Fibroblast of skin of left quadriceps (primary cell): Measurements from ENCODE around the gene ELMO3.

Source experiments
- DNase-seq, 2 experiments: peaks; one replicate each; pipeline ENCODE4 v3.0.0-alpha.2; 2013; ENCODE audit warnings: low read depth in 2 of 2

Gene ELMO3

DNA sequence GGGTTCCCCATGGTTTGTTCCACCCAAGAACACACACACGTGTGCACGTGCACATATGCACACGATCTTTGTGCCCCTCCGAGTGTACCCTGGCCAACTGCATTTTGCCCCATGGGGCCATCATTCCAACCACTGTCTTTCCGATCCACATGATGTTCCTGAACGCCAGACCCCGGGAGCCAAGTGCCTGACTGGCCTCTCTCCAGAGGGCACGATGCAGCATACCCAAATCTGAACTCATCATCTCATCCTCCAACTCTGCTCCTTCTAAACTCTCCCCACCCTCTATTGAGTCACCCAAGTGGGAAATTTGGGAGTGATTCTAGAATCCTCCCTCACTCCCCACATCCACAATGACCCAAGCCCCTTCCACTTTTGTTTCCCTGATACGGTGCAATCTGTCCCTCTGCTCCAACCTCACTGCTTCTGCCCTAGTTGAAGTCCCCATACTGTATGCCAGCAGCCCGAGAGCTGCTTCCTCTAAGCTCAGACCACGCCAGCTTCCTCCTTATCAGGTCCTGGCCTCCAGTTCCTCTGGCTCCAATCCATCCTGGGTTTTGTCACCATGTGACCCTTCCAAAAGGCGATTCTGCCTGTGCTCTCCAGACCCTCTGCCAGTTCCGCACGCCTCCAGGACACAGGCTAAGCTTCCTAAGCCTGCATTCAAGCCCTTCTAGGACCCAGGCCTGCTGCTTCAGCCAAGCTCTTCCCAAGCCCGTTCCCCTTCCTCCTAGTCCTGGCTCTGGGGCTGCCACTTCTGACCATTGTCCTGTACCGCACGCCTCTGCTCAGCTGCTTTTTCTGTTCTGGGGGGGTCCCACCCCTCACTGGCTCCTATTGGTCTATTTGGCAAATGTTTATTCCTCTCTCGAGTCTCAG, 17.9 kb downstream of the ELMO3 start:
- DNase-seq, result no peak

DNA sequence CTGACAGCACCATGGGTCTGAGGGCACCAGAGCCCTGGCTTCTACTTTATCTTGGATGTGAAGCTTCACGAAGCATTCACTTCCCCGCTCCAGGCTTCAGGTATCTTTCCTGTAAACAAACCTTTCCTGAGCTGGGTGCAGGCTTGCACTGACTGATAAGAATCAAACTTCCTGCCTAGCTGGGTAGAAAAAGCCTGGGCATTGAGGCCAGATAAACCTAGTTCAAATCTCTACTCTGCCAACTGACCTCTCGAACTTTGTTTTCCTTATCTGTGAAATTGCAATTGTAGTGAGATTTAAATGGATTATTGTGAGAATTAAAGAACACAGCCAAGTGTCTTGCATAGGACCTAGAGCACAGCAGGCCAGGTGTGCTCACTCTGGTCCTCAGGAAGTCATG, 25.1 kb downstream of the ELMO3 start:
- no peak for DNase-seq

DNA sequence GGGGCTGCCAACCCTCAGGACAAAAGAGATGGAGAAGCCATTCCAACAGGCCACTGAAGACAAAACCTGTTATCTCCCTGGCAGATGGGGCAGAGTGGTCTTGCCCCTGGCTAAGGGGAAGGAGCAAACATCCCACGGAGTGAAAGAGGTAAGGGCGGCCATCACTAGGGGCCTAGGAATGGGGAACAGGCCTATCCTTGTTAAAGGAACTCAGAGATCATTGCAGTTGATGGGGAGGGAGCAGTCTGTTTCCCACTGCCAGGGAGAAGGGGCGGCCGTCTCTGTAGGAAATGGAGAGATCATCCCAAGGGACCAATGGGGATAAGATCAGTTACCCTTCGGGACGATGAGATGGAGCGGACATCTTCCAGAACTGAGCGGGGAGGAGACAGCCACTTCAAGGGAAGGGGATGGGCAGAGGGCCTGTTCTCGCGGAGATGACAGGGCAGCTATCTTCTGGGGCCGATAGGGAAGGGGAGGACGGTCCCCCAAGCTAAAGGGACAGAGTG, 27.4 kb downstream of the ELMO3 start:
- no peak for DNase-seq

DNA sequence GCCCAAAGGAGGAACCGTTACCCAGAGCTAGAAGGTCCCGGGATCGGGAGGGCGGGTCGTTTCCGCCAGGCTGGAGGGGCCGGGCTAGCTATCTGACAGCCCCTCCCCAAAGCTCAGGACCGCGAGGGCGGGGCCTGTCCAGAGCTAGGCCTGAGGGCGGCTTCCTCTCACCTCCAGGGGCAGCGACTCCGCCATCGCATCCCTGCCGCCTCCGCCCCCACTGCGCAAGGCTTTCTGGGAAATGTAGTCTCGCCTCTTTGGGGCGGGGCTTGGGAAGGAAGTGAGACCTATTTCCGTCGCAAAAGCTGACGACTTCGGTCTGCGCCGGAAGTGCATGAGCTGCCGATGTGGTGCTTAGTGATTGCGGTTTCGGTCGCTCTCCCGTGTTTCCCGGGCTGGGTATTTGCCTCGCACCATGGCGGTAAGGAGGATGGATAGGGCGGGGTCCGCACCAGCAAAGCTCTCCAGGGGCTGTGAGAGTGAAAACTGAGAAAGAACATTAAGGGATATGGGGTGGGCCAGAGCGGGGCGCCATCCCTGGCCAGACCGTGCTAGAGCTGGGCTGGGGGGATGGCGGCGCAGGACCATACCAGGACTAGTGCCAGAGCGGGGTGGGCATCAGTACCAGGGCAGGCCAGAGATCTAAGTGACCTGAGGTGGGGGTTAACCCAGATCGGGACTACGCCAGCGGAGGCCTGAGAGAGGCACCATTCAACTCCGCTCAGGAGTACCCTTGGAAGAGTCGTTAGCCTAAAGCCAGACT, 28.1 kb downstream of the ELMO3 start, which contains the start of gene TMEM208:
TSS of gene TMEM208 (plus strand) at position 327 of the 763 bp plus-strand sequence. CDS start at position 416, 89 bp downstream.
- DNase-seq, result peak; percentile 97 to 98

DNA sequence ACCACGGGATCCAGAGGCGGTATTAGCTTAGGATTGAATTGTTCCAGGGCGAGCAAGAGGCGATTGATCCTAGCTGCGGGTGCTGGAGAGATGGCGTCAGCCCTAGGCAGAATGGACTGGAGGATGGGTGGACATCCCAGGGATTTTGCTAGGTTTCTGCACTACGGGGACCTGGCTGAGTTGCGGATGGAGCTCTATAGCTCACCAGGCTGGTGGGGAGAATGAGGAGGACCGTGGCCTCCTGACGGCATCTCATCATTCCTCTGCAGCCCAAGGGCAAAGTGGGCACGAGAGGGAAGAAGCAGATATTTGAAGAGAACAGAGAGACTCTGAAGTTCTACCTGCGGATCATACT, 28.6 kb downstream of the ELMO3 start:
- no peak for DNase-seq

DNA sequence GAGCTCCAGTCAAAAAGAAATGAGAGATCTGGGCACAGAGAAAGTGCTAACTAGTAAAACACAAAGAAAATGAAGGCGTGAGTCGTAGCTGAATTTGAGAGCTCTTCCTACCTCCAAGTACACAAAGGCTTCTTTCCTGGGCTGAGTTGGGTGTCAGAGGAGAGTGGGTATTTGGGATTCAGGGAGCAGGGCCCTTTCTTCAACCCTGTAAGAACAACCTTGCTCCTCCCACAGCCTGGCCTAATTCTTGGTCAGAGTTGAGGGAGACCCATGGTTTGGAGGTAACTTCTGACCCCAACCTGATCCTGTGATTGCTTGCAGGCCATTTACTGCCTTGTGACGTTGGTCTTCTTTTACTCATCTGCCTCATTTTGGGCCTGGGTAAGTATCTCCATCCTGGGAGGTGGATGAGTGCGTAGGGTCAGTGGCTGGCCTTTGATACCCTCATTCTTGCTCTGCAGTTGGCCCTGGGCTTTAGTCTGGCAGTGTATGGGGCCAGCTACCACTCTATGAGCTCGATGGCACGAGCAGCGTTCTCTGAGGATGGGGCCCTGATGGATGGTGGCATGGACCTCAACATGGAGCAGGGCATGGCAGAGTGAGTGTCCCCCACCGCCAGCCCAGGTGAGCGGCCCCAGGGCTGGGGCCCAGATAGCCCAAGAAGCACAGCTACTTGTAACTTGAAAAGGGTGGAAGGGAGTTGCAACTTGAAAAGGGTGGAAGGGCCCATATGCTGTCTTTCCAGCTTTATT, 29.3 kb downstream of the ELMO3 start:
- no peak for DNase-seq

DNA sequence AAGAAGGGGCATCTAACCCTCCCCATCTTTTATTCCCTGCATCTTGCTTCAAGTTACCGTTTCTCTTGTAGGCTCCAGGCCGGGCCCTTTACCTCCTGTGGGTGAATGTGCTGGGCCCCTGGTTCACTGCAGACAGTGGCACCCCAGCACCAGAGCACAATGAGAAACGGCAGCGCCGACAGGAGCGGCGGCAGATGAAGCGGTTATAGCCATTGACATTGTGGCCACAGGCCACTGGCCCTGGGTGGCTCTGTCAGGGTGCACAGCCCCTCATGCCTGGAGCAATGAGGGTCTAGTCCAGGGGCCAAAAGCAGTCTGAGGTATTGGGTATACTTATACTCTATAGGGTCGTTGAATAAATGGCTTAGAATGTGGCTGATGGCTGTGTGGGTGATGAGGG, 30.0 kb downstream of the ELMO3 start:
- no peak for DNase-seq

DNA sequence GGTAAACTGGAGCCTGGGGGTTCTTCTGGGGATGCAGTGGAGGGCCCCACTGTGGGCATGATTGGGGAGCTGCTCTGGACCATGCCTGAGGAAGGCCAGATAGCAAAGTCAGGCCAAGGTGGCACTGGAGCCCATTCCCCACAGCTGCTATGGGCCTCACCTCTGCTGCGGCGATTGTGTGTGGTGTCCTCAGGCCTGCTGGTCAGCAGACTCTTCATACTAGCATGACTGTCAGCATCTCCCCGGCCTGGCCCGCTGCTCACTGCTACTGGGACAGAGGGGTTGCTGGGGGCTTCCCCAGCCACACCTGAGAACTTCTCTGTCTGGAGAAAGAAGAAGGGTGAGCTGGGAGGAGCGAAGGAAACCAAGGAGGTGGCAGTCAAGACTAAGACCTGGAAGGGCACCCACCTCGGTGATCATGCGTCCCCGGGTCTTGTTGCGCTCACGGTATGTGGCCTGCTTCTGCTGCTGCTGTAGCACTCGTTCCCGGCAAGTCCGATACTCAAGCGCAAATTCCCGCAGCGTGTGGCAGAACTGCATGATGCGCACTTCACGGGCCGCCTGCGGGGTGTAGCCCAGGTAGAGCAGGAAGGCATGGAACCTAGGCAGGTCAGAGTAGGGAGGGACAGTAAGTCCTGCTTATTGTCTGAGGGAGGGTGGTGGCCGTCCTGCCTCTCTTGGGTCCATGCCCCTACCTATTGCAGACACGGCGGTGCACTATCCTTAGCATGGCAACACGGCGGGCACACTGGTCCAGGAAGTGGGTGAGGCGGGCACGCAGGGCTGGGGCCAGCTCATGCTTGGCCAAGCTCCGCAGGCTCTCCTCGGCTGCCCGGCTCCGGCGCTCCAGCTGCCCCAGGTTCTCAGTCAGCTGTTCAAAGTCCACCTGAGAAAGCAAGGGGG, 31.2 kb downstream of the ELMO3 start:
- DNase-seq, result no peak

DNA sequence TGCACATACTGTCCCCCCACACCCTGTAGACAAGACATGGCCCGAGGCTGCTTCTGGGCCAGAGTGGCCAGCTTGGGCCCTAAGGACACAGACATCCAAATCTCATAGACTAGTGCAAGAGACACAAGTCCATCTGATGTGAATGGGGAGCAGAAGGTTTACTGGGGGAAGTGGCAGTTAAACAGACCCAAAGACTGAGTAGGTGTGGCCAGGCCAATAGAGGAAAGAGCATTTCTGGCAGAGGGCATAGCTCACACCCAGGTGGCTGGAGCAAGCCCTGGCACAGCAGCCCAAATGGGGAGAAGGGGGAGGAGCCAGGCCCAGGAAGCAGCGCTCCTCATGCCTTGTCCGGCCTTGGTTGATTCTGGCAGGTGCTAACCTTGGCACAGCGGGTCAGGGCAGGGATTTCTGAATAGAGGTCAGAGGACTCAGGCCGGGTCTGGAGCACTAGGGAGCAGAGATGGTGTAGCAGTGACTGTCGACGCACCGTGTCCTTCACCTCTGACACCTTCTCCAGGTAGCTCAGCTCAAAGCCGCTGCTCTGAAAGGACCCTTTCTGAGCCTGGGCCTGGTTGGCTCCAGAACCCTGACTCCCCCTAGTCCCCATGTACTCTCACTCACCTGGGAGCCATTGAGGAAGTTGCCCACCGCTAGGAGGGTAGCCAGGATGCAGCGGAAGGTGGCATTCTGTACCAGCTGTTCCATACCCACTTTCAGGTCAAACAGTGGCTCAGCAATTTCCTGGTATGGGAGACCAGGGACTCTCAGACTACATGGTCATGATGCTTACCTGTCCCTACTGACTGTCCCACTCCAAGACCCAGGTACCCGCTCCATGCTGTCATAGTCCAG, 32.1 kb downstream of the ELMO3 start:
- no peak for DNase-seq

DNA sequence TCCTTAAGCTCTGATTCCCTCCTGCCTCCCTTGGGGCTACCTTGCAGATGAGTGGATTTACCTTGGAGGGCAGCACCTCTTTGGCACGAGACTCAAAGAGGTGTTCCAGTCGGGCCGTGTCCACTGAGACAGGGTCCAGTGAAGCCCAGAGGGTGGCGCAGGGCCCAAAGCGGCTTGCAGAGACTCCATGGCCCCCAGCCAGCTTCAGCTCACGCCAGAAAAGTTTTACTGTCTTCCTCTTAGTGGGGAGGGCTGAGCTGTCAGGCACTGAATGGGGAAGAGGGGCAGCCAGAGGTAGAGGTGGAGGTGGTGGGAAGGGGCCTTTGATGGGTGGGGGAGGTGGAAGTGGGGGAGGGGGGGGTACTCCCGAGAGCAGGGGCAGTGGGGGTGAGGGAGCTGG, 34.7 kb downstream of the ELMO3 start:
- DNase-seq, result no peak

DNA sequence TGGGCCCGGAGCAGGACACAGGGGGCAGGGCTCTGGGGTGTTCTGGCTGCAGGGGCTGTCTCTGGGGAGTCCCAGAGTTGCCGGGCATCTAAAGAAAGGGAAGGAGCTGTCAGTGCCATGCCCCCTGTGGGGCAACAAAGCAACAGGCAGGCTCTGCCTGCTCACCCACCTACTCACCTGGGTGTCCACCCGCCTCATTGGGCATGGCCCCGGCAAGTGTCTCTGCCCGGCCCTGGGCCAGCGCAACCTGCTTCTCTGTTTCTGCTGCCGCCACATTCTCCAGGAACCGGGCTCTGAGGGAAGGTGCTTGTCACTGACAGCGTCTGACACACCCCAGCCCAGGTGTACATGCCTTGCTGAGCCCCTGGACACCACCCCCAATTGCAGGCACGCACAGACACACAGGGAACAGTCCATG, 35.3 kb downstream of the ELMO3 start:
- no peak for DNase-seq

DNA sequence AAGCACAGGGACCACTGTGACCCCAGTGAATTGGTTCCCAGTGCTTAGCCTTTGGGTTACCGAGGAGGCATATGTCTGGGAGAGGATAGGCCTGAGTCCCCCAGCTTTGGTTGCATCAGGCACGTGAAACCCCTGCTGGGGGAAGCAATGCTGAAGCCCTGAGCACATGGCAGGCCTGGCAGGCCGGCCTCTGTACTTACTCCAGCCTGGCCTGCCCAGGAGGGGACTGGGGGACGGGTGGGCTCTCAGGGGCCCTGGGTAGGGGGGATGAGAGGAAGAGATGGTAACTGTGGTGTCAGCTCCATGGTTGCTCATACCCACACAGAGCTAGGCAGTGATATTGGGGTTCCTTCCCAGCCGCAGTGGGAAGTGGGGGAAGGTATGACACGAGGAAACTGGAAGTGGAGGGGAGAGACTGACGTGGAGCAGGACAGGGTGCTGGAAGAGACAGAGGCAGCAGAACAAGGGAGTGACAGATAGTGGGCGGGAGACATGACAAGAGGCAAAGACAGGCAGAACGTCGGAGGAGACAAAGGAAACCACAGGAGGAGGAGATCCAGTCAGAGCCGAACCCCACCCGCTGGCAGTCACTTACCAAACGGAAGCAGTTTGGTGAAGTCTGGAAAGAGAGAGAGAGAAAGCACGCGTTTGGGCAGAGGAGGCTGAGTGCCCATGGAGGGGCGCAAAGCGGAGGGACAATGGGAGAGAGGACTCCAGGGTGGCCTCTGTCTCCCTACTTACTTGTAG, 37.1 kb downstream of the ELMO3 start:
- DNase-seq, result no peak

DNA sequence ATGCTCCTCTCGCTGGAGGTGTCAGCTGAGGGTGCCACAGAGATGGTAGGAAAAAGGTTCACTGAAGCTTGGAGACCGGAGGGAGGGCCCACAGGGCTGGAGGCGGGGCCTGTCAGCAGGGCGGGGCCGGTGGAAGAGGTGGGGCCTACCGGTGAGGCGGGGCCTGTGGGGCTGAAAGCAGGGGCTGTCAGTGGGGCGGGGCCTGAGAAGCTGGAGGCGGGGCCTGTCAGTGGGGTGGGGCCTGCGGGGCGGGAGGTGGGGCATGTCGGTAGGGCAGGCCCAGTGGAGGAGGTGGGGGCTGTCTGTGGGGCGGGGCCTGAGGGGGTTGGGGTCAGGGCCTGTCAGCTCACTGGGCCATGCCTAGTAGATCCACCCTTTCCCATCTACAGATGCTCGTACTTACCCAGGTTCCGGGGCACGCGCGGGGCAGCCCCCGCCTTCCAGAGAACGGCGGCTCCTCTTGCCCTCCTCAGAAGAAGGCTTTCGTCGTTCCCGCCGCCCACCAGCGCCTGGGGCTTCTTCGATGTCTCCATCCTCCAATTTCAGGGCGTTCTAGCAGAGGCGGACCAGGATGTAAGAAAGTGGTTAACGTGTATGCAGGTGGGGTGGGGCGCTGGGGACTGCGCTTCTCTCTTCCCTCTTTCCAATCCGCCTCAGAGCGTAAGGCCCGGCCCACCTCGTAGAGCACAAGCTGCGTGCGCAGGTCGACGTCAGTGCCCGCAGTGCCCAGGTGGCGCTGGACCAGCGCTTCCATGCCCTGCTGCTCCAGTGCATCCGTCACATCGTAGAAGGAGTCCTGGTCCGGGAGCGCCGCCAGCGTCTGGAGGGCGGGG, 37.8 kb downstream of the ELMO3 start:
- DNase-seq, result no peak

DNA sequence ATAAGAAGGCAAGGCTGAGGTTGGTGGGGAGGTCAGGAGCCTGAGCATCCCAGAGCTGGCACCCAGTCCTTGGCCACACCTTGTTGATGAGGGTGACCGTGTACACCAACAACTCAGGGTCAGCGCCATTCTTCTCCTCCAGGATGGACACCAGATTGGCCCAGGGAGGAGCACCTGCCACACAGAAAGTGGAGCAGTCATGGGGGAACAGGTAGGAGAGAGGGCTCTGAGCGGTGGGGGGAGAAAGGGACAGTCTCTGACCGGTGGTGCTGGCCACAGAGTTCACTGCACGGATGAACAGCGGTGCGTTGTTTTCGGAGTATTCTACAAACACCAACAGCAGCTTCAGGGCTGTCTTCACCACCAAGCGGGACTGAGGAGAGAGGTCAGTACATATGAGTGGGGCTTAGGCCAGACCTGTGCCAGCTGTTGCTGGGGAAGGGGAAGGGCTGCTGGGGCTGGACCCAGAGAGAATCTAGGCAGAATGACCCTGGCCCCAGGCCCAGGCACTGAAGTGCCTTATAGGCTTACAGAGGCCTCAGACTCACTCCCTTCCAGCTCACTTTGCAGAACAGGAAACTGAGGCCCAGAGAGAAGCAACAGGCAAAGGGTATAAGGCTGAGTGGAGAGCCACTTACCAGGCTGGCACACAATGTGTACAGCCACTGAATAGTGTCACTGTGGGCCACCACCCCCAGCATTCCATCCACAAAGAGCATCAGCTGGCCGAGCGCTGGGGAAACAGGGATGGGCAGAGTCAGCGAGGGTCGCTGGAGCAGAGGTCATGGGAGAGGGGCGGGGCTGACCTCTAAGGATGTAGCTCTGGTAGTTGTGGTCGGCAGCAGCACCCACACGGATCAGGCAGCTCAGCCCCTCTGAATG, 38.7 kb downstream of the ELMO3 start:
- no peak for DNase-seq

DNA sequence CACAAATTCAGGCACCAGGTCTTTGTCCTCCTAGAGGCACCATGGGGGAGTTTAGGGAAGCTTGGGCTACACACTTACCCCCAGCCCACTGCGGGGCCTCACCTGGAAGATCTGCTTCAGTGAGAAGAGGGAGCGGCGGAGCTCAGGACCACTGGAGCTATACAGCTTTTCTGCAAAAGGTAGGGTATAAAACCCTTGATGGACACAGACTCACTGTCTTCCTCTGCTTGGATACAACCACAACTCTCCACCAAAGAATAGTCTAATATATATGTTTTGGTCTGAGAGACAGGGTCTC, 39.3 kb downstream of the ELMO3 start:
- DNase-seq, result no peak

DNA sequence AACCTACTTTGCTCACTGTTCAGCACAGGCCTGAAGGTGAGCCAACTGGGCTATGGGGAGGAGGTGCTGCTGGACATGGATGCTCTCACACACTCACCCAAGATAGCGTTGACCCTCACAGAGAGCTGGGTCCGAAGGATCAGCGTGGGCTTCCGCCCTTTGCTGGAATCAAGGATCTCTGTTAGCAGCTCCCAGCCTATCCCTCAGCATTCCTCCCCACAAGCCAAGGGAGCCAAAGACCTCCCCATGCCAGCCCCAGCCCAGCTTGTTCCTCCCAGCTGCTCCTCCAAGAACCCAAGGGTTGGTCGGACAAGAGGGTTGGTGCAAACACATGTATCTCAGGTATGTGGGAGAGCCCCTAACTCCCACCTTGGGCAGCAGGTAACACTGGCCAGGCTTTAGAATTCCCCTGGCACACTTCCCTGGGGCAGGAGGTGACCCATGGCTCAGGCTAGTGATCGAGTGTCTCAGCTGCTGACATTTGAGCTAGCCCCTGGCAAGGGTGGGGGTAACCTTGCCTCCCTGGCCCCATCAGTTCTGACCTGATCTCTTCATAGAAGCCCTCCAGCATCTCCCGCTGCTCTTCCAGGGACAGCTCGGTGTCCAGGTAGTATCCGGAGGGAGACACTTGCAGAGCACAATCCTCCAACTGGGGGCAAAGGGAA, 40.0 kb downstream of the ELMO3 start:
- no peak for DNase-seq

DNA sequence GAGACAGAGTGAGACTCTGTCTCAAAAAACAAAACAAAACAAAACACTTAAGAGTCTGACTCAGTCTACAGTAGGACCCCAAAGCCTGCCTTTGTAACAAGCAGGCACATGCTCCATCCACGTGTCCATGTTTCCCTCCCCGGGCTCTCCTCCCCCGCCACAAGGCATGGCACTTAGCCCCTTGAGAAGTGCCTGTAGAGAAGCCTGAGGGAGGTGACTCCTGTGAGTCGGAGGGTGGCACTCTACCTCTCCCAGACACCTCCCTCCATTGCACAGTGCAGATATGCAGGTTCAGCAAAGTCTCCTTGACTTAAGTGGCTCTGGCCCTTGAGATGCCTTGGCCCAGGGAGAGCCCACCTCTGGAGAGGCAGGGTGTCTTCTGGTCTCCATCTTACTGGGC, 41.6 kb downstream of the ELMO3 start:
- no peak for DNase-seq
